Stimulated activated CD8-positive, alpha-beta memory T cell treated with anti-CD3 and anti-CD28 coated beads, Interleukin-15, amount 100 ng/mL, for 1 hour (primary cell): ENCODE results near the gene MYMK.

Experiments used
- DNase-seq: peaks from one replicate; pipeline ENCODE4 v3.0.0-alpha.2; 2020; ENCODE audit warnings: low read depth

The MYMK gene

GRCh38 chr9:133557581-133557980 lies 32.8 kb upstream of the MYMK start:
- DNase-seq, result no peak

DNA sequence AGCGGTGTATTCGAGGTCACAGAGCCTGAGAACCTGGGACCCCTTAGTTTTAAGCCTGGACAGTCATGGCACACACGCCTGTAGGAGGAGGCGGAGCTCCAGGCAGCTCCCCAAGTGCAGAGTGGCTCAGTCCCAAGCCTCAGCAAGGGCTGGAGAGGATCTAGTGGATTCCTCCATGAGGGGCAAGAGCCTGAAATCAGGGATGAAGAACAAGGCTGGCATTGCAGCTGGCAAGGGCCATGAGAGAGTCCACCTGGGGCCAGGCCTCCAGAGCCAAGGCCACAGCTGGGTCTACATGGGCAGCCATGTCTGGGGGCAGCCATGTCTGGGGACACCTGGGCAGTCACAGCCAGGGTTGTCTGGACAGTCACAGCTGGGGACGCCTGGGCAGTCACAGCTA lies 31.6 kb upstream of the MYMK start:
- DNase-seq, result no peak

DNA sequence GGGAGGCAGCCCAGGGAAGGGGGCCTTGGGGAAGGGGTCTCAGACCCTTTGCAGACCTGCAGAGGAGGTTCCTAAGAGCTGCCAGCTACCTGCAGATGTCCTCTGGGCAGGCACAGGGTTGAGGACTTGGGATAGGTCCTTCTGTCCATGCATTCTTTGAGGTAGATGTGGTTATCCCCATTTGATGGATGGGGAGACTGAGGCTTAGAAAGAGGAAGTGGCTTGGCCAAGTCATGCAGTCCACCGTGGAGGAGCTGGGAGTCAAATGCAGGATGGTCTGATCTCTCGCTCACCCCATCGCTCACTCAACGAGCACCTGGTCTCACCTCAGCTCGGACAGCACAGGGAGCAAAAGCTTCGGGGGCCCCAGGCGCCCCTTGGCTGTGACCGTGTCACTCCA lies 30.0 kb upstream of the MYMK start:
- no peak for DNase-seq

- no peak for DNase-seq
These were observed 29.4 kb upstream of the MYMK start for GRCh38 chr9:133553973-133554713.

- no peak for DNase-seq
These were observed 28.4 kb upstream of the MYMK start for GRCh38 chr9:133553123-133553522.

DNA sequence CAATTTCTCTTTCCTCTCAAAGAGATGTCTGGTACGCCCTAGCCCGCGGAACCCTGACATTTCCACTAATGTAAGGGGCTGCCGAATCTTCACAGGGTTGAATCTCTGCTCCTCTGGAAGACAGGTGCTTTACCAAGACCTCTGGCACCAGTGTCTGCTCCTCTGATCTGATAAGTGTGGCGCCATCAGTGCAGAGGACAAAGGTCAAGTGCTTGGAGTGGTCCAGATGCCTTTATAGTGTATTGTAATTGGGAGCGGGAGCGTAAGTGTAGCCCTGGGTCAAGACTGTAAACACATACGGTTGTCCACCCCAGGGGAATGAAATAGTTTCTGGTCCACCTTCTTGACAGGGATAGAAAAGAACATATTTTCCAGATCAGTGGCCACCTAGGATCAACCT lies 27.5 kb upstream of the MYMK start:
- no peak for DNase-seq

DNA sequence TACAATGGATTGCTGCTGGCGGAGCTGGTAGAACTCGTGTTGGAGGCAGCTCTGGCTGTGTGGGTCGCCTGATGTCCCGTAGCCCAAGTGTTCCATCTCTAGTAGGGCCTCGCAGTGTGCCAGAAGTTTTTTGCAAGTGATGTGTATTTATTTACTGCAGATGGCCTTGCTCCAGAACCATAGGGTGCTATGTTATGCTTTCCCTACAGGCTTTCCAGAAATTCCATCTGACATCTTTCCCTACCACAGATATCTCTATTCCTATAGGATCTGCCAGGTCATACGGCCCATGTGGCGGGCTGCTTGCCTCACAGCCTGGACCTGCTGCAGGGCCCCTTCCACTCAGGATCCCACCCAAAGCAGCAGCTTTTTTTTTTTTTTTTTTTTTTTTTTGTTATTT lies 26.7 kb upstream of the MYMK start:
- no peak for DNase-seq

- DNase-seq, result no peak
These were observed 22.4 kb upstream of the MYMK start for GRCh38 chr9:133547116-133547515.

DNA sequence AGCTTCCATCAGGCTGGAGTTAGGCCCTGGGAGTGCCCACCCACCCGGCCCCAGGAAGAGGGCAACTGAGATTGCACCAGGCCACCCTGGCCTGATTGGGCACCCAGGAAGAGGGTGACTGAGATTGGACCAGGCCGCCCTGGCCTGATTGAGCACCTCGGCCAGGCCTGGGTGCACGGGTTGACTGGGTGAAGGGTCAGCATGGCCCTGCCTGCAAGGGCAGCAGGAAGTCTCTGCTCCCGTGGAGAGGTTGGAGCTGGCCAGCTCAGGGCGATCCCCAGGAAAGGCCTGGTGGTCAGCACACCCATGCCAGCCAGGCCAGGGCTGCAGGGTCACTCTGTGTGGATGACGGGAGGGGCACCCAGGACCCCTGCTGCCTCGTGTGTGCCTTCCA lies 21.5 kb upstream of the MYMK start:
- no peak for DNase-seq

DNA sequence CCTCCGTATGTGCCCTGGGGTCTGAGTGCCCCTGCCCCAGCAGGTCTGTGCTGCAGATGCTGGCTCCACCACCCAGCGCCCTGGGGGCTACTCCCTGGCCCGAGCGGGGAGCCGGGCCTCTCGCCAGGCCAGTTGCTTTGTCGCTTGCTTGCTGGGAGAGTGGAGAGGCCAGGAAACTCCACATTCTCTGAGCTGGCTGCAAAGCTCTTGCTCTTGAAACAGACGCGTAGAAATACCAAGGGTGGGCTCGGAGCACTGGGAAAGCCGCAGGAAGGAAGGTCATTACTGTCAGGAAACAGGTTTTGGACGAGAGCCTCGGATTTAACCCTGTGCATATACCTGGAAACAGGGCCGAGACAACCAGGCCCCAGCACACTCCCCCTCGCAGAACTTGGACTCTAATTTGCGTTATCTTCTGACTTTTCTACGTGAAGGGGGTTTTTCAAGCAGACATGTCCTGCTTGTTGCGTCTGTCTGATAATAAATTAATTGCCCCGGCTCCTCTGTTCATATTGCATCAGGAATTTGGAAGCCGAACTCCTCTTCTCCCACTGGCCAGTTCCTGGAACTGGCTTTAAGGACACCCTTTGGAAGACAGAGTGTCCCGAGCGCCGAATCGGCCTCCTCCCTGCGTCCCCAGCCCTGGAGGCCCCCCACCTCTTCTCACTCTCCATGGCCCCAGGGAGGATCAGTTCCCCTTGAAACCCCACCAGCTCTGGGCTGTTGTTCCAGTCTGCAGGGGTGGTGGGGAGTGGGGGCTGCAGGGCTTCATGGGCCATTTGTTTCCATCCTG lies 20.9 kb upstream of the MYMK start:
- no peak for DNase-seq

DNA sequence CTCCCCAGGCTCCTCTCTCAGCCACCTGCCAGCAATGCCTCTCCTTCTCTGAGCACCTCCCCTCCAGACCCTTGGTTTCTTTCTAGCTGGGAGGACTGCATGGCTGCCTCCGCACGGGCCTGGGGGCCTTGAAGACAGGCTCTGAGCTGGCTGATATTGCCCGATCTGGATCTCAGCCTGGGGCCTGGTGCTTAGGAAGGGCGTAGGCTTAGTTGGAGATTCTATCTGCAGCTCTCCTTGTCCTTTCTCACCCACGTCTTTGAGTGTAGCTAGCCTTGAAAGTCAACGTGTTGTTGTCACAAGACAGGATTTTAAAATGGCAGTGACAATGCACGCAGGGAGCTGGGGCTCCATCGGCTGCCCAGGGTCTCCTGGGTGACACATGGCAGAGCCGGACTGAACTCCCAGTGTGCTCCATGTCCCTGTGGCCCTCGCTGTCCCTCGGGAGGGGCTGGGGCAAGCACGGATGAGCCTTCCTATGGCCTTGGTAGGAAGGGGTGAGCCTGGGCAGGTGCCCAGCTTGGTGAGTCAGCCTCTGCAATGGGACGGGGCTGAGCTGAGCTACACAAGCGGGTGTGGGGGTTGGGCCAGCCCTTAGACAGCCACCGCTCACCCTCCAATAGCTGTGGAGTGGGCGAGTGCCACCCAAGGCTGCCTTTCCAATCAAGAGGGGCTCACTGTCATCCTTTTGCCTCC lies 19.2 kb upstream of the MYMK start:
- DNase-seq, result no peak

GRCh38 chr9:133542002-133542401 lies 17.2 kb upstream of the MYMK start:
- DNase-seq, result no peak

DNA sequence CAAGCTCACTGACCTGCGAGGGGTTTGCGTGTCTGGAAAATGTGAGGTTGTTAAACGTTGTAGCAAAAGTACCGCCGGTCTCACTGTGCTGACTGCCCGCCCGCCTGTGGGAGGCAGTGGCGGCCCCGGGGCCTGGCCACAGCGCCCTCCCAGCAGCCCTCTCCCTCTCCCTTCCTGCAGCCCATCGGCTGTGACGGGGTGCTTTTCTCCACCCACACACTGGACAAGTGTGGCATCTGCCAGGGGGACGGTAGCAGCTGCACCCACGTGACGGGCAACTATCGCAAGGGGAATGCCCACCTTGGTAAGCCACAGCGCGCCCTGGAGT lies 15.9 kb upstream of the MYMK start:
- DNase-seq, result no peak

GRCh38 chr9:133539991-133540697 lies 15.4 kb upstream of the MYMK start:
- no peak for DNase-seq

DNA sequence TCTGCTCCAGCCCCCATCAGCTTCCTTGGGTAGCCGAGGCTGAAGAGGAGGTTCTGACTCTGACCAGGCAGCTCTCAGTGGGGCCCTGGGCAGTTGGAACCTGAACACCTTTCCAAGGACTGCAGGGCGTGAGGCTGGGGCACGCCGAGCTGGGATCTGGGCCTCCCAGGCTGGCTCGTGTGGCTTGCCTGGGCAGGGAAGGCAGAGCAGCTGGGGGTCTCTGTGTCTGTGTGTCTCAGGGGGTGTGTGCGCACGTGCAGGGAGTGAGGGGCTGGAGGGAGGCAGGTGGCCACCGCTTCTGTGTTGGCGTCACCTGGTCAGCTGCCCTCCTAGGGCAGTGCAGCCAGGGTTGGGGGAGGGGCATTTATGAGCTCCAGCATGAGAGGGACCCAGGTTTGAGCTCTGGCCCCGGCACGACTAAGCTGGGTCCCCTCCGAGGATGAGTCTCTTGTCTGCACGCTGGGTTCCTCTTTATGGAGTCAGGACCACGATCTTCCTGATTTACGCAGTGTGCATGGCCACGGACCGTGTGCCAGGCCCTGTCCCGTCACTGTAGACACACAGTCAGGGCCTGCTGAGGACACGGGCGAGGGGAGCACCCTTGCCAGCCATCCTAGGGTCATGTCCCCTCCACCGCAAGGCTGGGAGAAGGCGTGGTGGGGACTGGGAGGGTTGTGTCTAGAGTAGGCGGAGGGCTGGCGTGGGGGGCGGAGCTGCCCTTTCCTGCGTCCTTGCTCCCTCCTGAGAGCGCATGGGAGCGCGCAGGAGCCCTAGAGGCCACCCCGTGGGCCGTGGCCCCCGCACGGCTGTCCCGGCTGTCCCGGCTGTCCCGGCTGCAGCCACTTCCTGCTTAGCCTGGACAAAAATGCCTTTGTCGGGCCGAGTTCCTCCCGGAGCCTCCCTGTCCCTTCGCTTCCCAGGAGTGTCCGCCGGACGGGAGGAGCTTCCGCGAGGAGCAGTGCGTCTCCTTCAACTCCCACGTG lies 14.4 kb upstream of the MYMK start:
- DNase-seq, result no peak

DNA sequence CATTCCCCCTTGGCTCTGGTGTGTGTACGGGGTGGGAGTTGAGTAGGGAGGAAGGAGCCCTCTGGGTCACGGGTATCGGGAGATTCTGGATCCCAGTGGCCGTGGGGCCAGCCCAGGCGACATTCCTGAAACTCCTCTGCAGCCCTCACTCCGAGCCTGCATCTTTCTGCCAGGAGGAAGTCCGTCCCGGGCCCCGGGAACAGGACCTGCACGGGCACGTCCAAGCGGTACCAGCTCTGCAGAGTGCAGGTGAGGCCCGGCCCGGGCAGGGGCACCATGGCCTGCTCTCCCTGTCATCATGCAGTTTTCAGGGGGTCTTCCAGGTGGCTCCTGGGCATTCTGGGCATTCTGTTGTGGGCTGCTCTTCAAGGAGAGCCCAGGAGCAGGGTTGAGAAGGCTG lies 13.4 kb upstream of the MYMK start:
- no peak for DNase-seq

DNA sequence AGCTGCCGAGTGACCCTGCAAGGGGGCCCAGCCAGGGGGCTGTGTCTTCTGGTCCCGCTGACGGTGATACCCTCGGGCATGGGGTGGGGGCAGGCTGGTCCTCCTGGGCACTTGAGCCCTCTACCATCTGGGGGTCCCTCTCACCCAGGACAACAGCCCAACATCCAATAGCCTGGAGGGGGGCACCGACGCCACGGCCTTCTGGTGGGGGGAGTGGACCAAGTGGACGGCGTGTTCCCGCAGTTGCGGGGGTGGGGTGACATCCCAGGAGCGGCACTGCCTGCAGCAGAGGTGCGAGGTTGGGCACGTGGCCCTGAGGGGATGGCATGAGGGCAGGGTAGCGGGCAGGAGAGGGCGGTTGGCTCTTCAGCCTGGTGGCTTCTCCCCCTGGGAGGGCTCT lies 12.5 kb upstream of the MYMK start:
- no peak for DNase-seq

GRCh38 chr9:133536536-133536935 lies 11.8 kb upstream of the MYMK start:
- DNase-seq, result no peak

DNA sequence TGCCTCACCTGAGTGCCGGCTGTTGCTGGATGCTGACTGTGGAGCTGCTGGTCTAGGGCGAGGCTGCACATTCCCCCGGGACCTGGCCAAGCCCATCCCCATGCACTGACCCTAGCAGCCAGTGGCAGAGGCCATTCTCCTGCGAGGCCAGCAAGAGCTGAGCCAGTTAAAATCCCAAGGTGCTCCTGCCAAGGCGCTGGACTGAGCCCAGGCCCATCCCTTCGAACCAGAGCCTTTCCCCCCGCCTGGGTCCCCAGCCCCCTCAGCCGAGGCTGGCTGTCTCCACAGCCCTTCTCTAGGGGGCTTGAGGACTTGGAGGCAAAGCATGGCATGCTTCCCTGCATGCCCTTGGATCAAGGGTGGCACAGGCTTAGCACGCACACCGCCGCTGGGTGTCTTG lies 11.3 kb upstream of the MYMK start:
- DNase-seq, result no peak

DNA sequence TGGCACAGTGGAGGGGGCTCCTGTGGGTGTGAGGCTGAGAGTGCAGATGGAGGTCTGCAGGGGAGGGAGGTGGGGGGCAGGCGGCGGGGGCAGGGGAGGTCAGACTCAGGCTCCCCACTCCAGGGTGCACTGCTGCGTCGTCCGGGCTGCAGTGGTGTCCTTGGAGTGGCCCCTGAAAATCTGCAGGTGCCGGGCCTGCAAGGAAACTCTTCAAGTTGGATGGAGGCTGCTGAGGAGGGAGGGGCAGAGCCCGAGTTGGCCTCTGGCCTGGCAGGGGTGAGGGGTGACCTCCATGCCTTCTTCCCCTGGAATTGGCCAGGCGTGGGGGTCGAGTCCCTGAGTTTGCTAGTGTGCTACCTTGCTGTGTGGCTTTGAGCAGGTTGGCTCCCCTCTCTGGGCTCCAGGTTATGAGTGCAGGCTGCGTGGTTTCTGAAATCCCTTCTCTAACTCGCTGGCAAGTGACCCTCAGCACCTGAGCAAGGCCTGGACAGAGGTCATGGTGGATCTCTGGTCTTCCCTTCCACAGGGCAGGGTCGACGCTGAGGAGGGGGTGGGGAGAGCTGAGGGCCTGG lies 10.6 kb upstream of the MYMK start:
- no peak for DNase-seq
